AG04449 (cell line): ENCODE results near the gene SLC6A6.
"Not testable (repeated sequence)": the region's sequence is repeated elsewhere in the genome, so short reads cannot be mapped to it uniquely, and the experiment has no call there.

Experiments
- CTCF ChIA-PET: fragments of 350-600 bp; formaldehyde crosslinking; extraction: SDS; loops from one replicate; lab custom pipeline; 2021; ENCODE audit warnings: antibody characterized with exemption; lab: Yijun Ruan, JAX
- POLR2A ChIA-PET: fragments of 400-600, 350-600 bp; formaldehyde crosslinking; extraction: SDS; loops from one replicate; lab custom pipeline; 2020; ENCODE audit warnings: antibody characterized with exemption, inconsistent platforms; lab: Yijun Ruan, JAX
- DNase-seq: peaks from one replicate; pipeline ENCODE4 v3.0.0-alpha.2; 2010; ENCODE audit warnings: low read depth, low spot score
- H3K4me3 ChIP-seq: 2 replicates; pipeline ENCODE4 v1.5.1; 2011; ENCODE audit warnings: low read depth, mild to moderate bottlenecking, control low read depth, low read length
- TF ChIP-seq, protein P1 (sequence below): IDR thresholded peaks from one replicate; pipeline ENCODE4 v1.5.1; 2011; ENCODE audit warnings: mild to moderate bottlenecking, moderate library complexity, low read length, control low read depth, inconsistent platforms; ENCODE audit not compliant: insufficient read depth; ENCODE audit errors: missing control alignments

Gene SLC6A6

DNA sequence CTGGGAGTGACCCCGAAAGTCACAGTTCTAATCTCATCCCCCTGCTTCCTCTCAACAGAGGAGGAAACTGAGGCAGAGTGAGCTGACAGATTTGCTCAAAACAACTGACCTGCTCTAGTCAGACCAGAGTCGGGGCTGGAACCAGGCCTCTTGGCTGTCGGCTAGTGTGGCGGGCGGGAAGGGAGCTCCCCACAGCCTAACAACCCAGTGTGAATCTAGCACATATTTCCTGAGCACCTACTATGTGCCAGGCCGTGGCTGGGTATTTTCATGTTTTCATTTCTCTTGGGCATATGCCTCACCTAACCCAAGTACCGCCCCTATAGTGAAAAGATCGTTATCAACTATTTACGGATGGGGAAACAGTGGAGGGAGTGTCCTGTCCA is 110.5 kb downstream of the SLC6A6 start:
- TF ChIP-seq, protein P1, sequence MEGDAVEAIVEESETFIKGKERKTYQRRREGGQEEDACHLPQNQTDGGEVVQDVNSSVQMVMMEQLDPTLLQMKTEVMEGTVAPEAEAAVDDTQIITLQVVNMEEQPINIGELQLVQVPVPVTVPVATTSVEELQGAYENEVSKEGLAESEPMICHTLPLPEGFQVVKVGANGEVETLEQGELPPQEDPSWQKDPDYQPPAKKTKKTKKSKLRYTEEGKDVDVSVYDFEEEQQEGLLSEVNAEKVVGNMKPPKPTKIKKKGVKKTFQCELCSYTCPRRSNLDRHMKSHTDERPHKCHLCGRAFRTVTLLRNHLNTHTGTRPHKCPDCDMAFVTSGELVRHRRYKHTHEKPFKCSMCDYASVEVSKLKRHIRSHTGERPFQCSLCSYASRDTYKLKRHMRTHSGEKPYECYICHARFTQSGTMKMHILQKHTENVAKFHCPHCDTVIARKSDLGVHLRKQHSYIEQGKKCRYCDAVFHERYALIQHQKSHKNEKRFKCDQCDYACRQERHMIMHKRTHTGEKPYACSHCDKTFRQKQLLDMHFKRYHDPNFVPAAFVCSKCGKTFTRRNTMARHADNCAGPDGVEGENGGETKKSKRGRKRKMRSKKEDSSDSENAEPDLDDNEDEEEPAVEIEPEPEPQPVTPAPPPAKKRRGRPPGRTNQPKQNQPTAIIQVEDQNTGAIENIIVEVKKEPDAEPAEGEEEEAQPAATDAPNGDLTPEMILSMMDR: no peak
- POLR2A ChIA-PET: no interaction called here
- no peak for DNase-seq
- H3K4me3 ChIP-seq: no peak overlapping the region
- CTCF ChIA-PET: interaction anchor here (0.9 to 8.6 kb wide), 8 partner anchors 10 to 408 kb away, joined by 3 to 167 read pairs (median 12); no protein-coding TSS in a partner anchor

DNA sequence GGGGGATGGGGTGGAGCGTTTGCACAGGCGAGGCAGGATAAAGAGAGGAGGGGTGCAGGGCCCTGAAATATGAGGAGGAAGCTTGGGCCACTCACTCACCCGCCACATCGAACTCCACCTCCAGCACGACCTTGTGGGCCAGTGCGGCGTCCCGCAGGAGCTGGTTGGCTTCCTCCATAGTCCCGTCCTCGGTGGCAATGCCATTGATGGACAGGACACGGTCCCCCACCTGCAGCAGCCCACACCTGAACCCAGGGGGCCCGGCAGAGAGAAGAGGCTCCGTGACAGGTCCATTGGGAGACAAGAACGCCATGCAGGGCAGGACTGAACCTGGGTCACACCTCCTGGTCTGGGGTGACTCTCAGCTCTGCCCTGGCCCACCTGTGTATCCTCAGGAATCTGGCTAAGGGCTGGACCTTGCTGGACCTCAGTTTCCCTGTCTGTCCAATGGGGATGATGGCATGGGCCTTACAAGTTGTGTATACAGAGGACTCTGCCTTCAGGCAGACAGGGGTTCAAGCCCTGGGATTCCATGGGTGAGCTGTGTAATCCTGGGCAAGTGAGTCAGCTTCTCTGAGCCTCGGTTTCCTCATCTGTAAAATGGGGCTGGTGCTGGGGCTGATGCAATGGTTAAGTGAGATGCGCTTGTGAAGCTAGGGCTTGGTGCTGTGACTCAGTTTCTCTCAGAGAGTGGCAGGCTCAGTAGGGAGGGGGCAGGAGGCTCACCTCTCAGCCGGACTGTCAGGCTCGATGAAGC is 111.3 kb downstream of the SLC6A6 start:
- POLR2A ChIA-PET: no interaction called here
- DNase-seq: no peak
- H3K4me3 ChIP-seq: no peak overlapping the region
- CTCF ChIA-PET: interaction anchor here (0.9 to 8.6 kb wide), 6 partner anchors 11 to 407 kb away, joined by 3 to 167 read pairs (median 12); no protein-coding TSS in a partner anchor
- TF ChIP-seq, protein P1: no peak

DNA sequence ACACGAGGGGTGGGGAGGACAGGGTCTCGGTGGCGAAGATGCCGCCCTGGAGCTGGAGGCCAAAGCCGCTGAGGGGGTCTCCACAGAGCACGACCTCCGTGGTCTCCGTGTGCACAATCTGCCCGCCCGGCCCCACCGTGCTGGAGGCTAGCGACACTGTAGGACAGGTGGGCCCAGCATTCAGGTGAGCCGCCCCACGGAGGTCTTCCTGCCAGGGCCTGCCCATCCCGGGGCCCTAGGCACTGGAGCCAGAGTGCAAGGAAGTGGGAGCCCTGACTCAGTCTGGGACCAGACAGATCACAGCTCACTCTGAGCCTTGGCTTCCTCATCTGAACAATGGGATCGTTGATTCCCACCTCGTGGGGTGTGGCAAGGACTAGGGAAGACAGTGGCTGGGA is 111.9 kb downstream of the SLC6A6 start:
- POLR2A ChIA-PET: no interaction called here
- CTCF ChIA-PET: interaction anchor here (8.0 to 8.6 kb wide), 2 partner anchors 10 to 33 kb away, joined by 81 to 167 read pairs; no protein-coding TSS in a partner anchor
- H3K4me3 ChIP-seq: no peak overlapping the region
- TF ChIP-seq, protein P1: no peak
- DNase-seq: no peak

DNA sequence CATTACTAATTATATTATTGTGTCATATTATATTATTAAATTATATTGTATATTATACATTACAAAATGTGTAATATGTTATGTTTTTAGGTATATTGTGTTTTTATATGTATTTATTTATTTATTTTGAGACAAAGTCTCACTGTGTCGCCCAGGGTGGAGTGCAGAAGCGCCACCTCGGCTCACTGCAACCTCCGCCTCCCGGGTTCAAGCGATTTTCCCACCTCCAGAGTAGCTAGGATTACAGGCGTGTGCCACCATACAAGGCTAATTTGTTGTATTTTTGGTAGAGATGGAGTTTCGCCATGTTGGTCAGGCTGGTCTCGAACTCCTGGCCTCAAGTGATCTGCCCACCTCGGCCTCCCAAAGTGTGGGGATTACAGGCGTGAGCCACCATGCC is 113.1 kb downstream of the SLC6A6 start:
- CTCF ChIA-PET, POLR2A ChIA-PET, DNase-seq, H3K4me3 ChIP-seq: not testable (repeated sequence)

DNA sequence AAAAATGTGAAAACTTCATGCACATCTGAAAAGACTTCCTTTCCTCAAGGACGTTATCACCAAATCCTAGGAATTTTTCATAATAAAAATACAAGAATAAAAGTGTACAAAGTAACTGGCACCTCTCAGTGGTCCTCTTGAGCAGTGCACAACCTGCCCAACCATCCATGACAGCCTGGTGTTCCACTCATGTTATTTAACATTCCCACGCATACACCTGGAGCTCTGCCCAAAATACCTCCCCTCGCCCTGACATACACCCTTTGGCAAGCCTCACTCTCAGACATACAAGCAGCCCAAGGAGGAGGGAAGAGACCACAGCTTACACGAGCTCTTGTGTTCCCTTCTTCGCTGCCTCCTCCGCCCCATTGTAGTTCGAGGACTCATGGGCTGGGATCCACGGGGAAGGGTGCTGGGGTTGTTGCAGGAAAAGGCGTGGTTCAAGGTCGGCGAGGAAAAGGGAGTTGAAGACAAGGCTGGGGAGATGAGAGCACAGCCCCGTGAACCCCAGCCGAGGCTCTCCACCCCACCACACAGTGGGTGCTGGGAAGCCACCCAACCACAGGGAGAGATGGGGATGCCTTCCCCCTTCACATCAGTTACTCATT is 114.4 kb downstream of the SLC6A6 start:
- no peak overlapping the region for H3K4me3 ChIP-seq
- ChIA-PET CTCF (interaction anchor here (1.0 to 1.9 kb wide), 3 partner anchors 8 to 313 kb away, joined by 3 to 5 read pairs (median 4); no protein-coding TSS in a partner anchor), POLR2A (no interaction called here)
- DNase-seq: no peak
- TF ChIP-seq, protein P1: no peak

DNA sequence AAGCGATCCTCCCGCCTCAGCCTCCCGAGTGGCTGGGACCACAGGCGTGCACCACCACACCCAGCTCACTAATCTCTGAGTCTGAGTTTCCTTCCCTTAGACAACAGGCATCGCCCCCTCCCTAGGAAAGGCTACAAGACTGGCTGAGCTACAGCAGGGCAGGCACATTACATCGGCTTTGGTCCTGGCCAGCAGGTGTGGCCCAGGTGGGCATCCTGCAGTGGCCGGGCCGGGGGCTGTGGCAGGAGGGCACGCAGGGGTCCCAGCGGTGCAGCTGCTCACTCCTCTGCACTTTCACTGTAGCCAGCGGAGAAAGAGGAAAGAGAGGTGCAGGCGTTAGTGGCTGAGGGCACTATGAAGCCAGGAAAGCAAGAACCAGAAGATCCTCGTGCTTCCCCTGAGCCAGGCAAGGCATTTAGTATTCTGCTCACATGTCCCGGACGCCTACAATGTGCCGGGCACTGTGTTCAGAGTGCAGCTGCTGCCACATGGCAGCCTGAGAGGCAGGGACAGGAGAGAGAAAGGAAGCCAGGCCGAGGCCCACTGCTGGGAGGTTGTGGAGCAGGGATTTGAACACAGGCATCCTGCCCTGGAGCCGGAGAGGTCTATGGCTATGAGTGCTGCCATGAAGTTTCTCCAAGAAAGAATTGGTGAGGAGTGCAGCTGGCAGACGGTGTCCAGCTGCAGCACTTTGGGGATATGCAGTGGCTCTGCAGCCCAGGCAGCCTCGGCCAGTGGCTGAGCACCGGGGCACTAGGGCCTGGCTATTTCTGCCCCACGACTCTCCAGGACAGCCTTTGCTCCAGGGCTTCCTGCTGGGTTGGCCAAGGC is 115.4 kb downstream of the SLC6A6 start:
- ChIA-PET CTCF (interaction anchor here (1.0 to 13.0 kb wide), 5 partner anchors 7 to 313 kb away, joined by 3 to 167 read pairs (median 5); no protein-coding TSS in a partner anchor), POLR2A (no interaction called here)
- H3K4me3 ChIP-seq: no peak overlapping the region
- TF ChIP-seq, protein P1: no peak
- DNase-seq: no peak
